Measurements from ENCODE around the gene UBC.

Gene UBC

GRCh38 chr12:124872068-124872719 is 42.3 kb downstream of the UBC start:
- no peaks in the 10 kb centered on the region for H3K27me3 ChIP-seq (replicated peaks; ENCODE audit: control insufficient read depth, insufficient read depth, low read length)
- no peaks in the 10 kb centered on the region for H3K36me3 ChIP-seq (ENCODE audit: control insufficient read depth, insufficient read depth, low read length)
- no peak overlapping the region for H3K4me3 ChIP-seq (replicated peaks; ENCODE audit: low read depth, low read length)
- no peak for TF ChIP-seq CTCF (IDR thresholded peaks at IDR 0.05; ENCODE audit: insufficient read depth, low read length, poor library complexity, severe bottlenecking)
- DNase-seq (ENCODE audit: extremely low read depth, insufficient read length): no peak

GRCh38 chr12:124871297-124871696 is 43.2 kb downstream of the UBC start:
- Histone ChIP-seq H3K27me3 (replicated peaks; ENCODE audit: control insufficient read depth, insufficient read depth, low read length) (no peaks in the 10 kb centered on the region), H3K36me3 (ENCODE audit: control insufficient read depth, insufficient read depth, low read length) (no peaks in the 10 kb centered on the region), H3K4me3 (replicated peaks; ENCODE audit: low read depth, low read length) (no peak overlapping the region)
- DNase-seq (ENCODE audit: extremely low read depth, insufficient read length): no peak
- TF ChIP-seq CTCF (IDR thresholded peaks at IDR 0.05; ENCODE audit: insufficient read depth, low read length, poor library complexity, severe bottlenecking): no peak

- no peak for DNase-seq (ENCODE audit: extremely low read depth, insufficient read length)
- no peak for TF ChIP-seq CTCF (IDR thresholded peaks at IDR 0.05; ENCODE audit: insufficient read depth, low read length, poor library complexity, severe bottlenecking)
- Histone ChIP-seq H3K27me3 (replicated peaks; ENCODE audit: control insufficient read depth, insufficient read depth, low read length) (no peaks in the 10 kb centered on the region), H3K4me3 (replicated peaks; ENCODE audit: low read depth, low read length) (no peak overlapping the region), H3K36me3 (ENCODE audit: control insufficient read depth, insufficient read depth, low read length) (no peaks in the 10 kb centered on the region)
Measured at GRCh38 chr12:124870515-124870914, 43.9 kb downstream of the UBC start.

GRCh38 chr12:124869059-124869665 is 45.3 kb downstream of the UBC start:
- DNase-seq (ENCODE audit: extremely low read depth, insufficient read length): no peak
- H3K27me3 ChIP-seq (replicated peaks; ENCODE audit: control insufficient read depth, insufficient read depth, low read length): no peaks in the 10 kb centered on the region
- no peak overlapping the region for H3K4me3 ChIP-seq (replicated peaks; ENCODE audit: low read depth, low read length)
- H3K36me3 ChIP-seq (ENCODE audit: control insufficient read depth, insufficient read depth, low read length): no peaks in the 10 kb centered on the region
- TF ChIP-seq CTCF (IDR thresholded peaks at IDR 0.05; ENCODE audit: insufficient read depth, low read length, poor library complexity, severe bottlenecking): no peak

- no peak for TF ChIP-seq CTCF (IDR thresholded peaks at IDR 0.05; ENCODE audit: insufficient read depth, low read length, poor library complexity, severe bottlenecking)
- no peaks in the 10 kb centered on the region for H3K27me3 ChIP-seq (replicated peaks; ENCODE audit: control insufficient read depth, insufficient read depth, low read length)
- H3K36me3 ChIP-seq (ENCODE audit: control insufficient read depth, insufficient read depth, low read length): no peaks in the 10 kb centered on the region
- DNase-seq (ENCODE audit: extremely low read depth, insufficient read length): no peak
- no peak overlapping the region for H3K4me3 ChIP-seq (replicated peaks; ENCODE audit: low read depth, low read length)
Measured at GRCh38 chr12:124868252-124869058, 46.0 kb downstream of the UBC start.

All from GM06990 (cell line).